ENCODE data around the gene SLC46A1. TPM values are rescaled to one million over a fixed set of nuclear protein-coding genes. Genes with fewer than 3 reads are reported as not detected.

The SLC46A1 gene
- total RNA-seq: 1.6 and 4.4 TPM in 2 replicates

DNA sequence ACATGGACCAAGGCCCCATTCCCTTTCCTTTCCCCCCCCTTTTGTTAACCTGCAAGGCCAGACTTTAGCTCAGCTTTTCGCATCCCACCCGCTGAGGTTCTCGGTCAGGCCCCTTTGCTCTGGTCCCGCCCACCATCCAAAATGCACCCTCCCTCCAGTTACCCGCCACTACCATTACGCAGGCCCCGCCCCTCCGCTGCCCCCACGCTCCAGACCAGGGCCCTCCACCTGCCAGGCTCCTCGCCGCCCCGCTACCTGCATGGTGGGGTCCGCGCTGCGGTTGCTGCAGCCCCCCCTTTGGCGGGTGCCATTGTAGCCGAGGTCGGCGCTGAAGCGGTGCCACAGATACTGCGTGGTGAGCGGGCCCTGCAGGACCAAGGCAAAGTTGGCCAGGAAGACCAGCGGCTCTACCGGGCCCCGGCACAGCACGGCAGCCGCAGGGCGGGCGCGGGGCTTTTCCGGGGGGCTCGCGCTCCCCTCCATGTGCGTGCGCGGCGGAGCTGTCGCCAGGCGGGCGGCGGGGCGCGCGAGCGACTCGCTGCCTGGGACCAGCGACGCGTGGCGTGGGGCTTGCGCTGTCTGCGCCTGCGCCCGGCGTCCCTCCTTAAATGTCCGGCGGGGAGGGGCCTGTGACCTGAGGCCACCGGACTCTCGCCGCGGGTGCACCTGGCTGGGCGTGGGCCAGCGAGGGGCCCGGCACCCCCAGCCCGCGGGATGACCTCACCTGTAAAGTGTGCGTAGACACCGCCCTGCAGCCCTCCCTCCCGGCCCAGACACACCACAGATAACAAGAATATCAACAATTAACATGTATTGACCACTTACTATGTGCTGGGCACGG is at the start of gene SLC46A1:
Gene SLC46A1, minus strand, starts transcription at position 581 of the 841 bp plus-strand sequence. Its CDS starts 98 bp downstream, at position 483.

DNA sequence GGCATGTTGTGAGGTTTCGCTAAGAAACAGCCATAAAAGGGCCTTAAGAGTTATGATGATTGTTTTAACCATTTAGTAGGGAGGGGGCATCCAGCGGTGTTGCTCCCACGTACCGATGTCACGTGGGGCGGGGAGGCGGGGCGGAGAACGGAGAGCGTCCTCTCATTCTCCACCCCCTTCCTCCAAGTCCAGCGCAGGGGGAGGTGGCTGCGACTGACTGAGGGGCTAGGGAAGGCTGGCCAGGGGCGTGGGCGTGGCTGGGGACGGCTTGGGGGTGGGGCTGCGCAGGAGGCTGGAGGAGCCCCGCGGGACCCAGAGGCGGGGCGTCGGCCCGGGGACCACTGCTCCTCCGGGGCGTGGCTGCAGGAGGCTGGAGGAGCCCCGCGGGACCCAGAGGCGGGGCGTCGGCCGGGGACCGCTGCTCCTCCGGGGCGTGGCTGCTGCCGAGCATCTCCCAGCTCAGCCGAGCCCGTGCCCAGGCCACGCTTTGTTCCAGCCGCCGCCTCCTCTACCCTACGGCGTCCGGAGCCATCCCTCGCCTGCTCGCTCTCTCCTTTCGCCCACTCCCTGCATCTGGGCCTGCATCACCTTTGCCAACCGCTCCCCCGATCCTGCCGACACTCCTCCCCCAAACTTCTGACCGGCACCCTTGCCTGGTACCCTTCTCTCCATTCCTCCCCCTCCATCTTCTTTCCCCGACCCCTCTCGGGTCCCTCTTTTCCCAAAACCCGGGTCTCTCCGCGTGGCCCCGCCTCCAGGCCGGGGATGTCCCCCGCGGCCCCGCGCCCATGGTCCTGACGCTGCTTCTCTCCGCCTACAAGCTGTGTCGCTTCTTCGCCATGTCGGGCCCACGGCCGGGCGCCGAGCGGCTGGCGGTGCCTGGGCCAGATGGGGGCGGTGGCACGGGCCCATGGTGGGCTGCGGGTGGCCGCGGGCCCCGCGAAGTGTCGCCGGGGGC is 34.5 kb downstream of the SLC46A1 start, which contains the start of gene SARM1:
Gene SARM1, plus strand, starts transcription at position 450 of the 958 bp plus-strand sequence. Its CDS starts 339 bp downstream, at position 789.

DNA sequence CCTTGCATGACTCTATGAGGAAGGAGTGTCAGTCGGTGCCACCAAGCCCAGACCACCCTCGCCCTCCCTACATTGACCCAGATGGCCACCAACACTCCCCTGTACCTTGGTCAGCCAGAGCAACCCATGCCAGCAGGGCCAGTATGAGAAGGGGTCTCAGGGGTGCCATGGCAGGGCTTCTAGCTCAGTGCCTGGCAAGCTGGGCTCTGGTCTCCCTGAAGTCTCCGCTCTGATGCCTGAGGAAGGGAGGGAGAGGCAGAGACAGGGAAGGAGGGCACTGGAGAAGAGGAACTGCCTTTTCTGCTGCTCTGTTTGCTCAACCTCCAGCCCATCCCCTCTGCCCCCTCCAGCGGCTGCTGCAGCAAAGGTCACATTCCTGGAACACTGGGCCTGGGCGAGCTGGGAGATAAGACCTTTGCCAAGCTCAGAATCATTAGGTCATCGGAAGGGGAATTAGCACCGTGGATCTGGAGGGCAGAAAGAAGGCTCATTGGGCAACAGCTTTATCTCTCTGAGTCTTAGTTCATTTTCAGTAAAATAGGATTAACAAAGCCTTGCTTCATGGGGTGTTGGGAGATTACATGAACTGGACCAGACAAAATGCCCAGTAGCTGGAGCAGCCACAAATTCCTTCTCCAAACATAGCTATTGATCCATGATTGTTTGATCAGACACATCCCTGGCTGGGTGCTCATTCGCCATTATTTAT is 35.8 kb downstream of the SLC46A1 start, which contains the start of gene VTN:
Gene VTN, minus strand, starts transcription at position 273 of the 709 bp plus-strand sequence. Its CDS starts 104 bp downstream, at position 169.

DNA sequence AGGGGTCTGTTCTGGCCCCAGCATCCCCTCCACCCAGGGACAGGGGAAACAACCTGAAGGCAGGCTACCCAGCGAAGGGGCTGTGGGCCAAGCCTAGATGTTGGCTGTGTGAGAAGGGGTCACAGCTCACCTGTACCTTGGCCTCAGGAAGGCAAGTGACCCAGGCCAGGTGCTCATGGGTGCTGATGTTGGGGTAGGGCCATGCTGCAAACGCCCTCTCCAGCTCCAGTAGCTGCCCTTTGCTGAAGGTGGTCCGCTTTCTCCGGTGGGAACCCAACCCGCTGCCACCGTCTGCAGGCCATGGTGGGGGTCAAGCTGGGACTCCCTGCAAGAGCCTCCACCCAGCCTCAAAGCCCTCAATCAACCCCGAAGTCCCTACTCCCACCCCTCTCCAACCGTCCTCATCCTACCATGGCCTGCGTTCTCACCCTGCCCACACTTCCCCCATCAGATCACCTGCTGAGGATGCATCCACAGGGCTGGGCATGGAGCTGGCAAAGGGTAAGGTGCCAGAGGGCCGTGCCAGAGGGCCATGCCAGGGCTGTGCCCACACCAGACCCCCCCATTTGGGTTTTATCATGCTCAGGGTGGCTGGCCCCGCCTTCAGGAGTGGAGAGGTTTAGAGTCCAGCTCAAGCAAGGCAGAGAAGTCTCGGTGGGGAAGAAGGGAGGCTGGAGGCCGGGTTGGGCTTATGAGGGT is 41.2 kb downstream of the SLC46A1 start, which contains the start of gene SEBOX:
Gene SEBOX, minus strand, starts transcription at position 535 of the 699 bp plus-strand sequence. Its CDS starts 48 bp downstream, at position 487.

DNA sequence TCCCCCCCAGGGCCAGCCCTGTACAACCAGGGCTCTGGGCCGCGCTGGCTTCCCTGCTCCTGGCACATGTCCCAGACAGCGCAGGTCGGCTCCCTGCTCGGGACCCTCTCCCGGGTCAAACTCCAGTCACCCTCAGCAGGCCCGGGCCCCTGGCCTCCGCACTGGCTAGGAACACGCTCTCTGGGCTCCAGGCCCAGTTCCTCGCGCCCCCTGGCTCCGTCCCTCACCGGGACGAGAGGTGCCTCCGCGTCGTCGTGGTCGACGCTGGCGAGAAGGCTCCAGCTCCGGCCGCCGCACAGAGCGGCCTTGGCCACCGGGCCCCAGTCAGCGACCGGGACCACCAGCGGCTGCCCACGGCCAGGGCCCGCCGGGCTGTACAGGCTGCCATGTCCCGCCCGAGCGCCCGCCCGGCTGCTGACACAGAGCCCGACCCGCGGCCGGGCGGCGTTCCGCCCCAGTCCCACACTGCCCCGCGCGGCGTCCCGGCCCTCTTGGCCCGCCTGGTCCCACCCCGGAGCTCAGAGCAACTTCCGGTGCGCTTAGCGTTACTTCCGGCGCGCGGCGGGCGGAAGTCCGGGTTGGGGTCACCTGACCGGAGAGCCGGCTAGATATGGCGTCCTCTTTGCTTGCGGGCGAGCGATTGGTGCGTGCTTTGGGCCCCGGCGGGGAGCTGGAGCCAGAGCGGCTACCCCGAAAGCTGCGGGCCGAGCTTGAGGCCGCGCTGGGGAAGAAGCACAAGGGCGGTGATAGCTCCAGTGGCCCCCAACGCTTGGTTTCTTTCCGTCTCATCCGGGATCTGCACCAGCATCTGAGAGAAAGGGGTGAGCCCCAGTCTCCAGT is 48.7 kb downstream of the SLC46A1 start, which contains the start of gene POLDIP2:
Gene POLDIP2, minus strand, starts transcription at position 467 of the 840 bp plus-strand sequence. Its CDS starts 79 bp downstream, at position 388.

Other genes with a start within 250 kb of the SLC46A1 start
- gene TMEM97, start 87.0 kb downstream of the SLC46A1 start, total RNA-seq: 19.1 and 22.7 TPM in 2 replicates
- 72.3 and 84.1 TPM in 2 replicates for gene IFT20, start 70.7 kb downstream of the SLC46A1 start, total RNA-seq
- 29.2 and 36.6 TPM in 2 replicates for gene TNFAIP1, start 70.5 kb downstream of the SLC46A1 start, total RNA-seq
- gene POLDIP2, start 48.7 kb downstream of the SLC46A1 start, total RNA-seq: 70.5 and 73.7 TPM in 2 replicates
- gene SEBOX, start 41.0 kb downstream of the SLC46A1 start, total RNA-seq: not detected in 2 replicates
- gene VTN, start 35.9 kb downstream of the SLC46A1 start, total RNA-seq: under 0.01 and 0.30 TPM in 2 replicates
- gene SARM1, start 34.5 kb downstream of the SLC46A1 start, total RNA-seq: 2.6 and 5.5 TPM in 2 replicates
- gene SLC13A2, start 67.4 kb upstream of the SLC46A1 start, total RNA-seq: not detected in 2 replicates
- not detected in 2 replicates for gene FOXN1, start 100.1 kb upstream of the SLC46A1 start, total RNA-seq
- 16.2 and 28.6 TPM in 2 replicates for gene UNC119, start 146.4 kb upstream of the SLC46A1 start, total RNA-seq
- 55.9 and 69.9 TPM in 2 replicates for gene PIGS, start 165.3 kb upstream of the SLC46A1 start, total RNA-seq
- 19.8 and 41.9 TPM in 2 replicates for gene ALDOC, start 170.7 kb upstream of the SLC46A1 start, total RNA-seq
- 29.2 and 37.8 TPM in 2 replicates for gene SPAG5, start 192.8 kb upstream of the SLC46A1 start, total RNA-seq
- 2.6 and 4.9 TPM in 2 replicates for gene RSKR, start 208.0 kb upstream of the SLC46A1 start, total RNA-seq
- gene BLTP2, start 238.9 kb upstream of the SLC46A1 start, total RNA-seq: 156 and 164 TPM in 2 replicates

Measured in epithelial cell of umbilical artery (primary cell).